OCI-LY7 (cell line): ENCODE results near the gene WDFY2. TPM values are rescaled to one million over a fixed set of nuclear protein-coding genes. Genes with fewer than 3 reads are reported as not detected.
A peak's percentile ranks its signal among the peaks of the same experiment; 100 is the strongest.

Source experiments
- BruUV-seq: library from RNA; stranded (reverse); fragments of 400-500 nt; replicated peaks from 2 replicates; lab custom pipeline; 2021; lab: Mats Ljungman, UMichigan
- CTCF ChIA-PET: fragments of 300-600 bp; sonication (Branson Sonifier 250); formaldehyde crosslinking; loops from one replicate; lab custom pipeline; 2022; ENCODE audit warnings: antibody characterized with exemption; ENCODE audit not compliant: unreplicated experiment; lab: Charles Lee
- POLR2A ChIA-PET: fragments of 300-600 bp; sonication (Branson Sonifier 250); formaldehyde crosslinking; loops from one replicate; lab custom pipeline; 2022; ENCODE audit warnings: antibody characterized with exemption; lab: Charles Lee
- DNase-seq: peaks from one replicate; pipeline ENCODE4 v3.0.0-alpha.2; 2015; ENCODE audit warnings: low spot score
- H2AFZ ChIP-seq: fragments of 200-600 bp; sonication (generic), shearing (Covaris generic); 2 replicates; pipeline ENCODE4 v1.6.1; 2014; ENCODE audit warnings: mild to moderate bottlenecking, antibody characterized with exemption, low read length, moderate library complexity
- H3K27ac ChIP-seq: fragments of 200-600 bp; sonication (generic); 2 replicates; pipeline ENCODE4 v1.5.1; 2014; ENCODE audit warnings: mixed run types, low read depth, mild to moderate bottlenecking, moderate library complexity, low read length, inconsistent platforms; ENCODE audit not compliant: poor library complexity, severe bottlenecking
- H3K36me3 ChIP-seq: fragments of 200-600 bp; sonication (generic); 2 replicates; pipeline ENCODE4 v1.6.1; 2014; ENCODE audit warnings: mild to moderate bottlenecking, antibody characterized with exemption, low read length, moderate library complexity, mixed read lengths; ENCODE audit not compliant: insufficient read depth
- H3K4me1 ChIP-seq: fragments of 200-600 bp; sonication (generic); 2 replicates; pipeline ENCODE4 v1.5.1; 2014; ENCODE audit warnings: mild to moderate bottlenecking, low read length; ENCODE audit not compliant: insufficient read depth, poor library complexity, severe bottlenecking
- H3K4me2 ChIP-seq: fragments of 200-600 bp; sonication (generic); 2 replicates; pipeline ENCODE4 v1.6.1; 2014; ENCODE audit warnings: mild to moderate bottlenecking, low read length
- H3K4me3 ChIP-seq: fragments of 200-600 bp; sonication (generic); 2 replicates; pipeline ENCODE4 v1.5.1; 2014; ENCODE audit warnings: mild to moderate bottlenecking, low read depth, low read length; ENCODE audit not compliant: poor library complexity, severe bottlenecking
- H3K79me2 ChIP-seq: fragments of 200-600 bp; sonication (generic); 2 replicates; pipeline ENCODE4 v1.6.1; 2016; ENCODE audit warnings: low read depth, mild to moderate bottlenecking, low read length, moderate library complexity, mixed read lengths; ENCODE audit not compliant: insufficient read depth
- H3K9me2 ChIP-seq: fragments of 200-600 bp; sonication (generic); 2 replicates; pipeline ENCODE4 v1.6.1; 2016; ENCODE audit warnings: mild to moderate bottlenecking, low read length, mixed read lengths; ENCODE audit not compliant: insufficient read depth
- H3K9me3 ChIP-seq: fragments of 200-600 bp; sonication (generic); 2 replicates; pipeline ENCODE4 v1.6.1; 2014; ENCODE audit warnings: mild to moderate bottlenecking, mixed run types, low read length, mixed read lengths
- H4K20me1 ChIP-seq: fragments of 200-600 bp; sonication (generic); 2 replicates; pipeline ENCODE4 v1.6.1; 2014; ENCODE audit warnings: mild to moderate bottlenecking, antibody characterized with exemption, low read length, moderate library complexity, mixed read lengths; ENCODE audit not compliant: insufficient read depth
- EZH2phosphoT487 ChIP-seq: fragments of 200-600 bp; sonication (generic); IDR thresholded peaks from 2 replicates; pipeline ENCODE4 v1.6.1; 2018; ENCODE audit warnings: low read depth, borderline replicate concordance, mild to moderate bottlenecking, mixed run types, antibody characterized with exemption, low read length, moderate library complexity, mixed read lengths
- intact Hi-C: fragments of 100-400 bp; cut with micrococcal nuclease; formaldehyde crosslinking; loops from one replicate; pipeline ENCODE4 v1.10.0; 2022; ENCODE audit not compliant: unreplicated experiment
- total RNA-seq, 2 experiments: library from RNA; depleted of rRNA in 1 of 2; stranded (reverse); fragments of >200 nt in 1 of 2; shearing (Covaris generic) in 1 of 2; gene quantifications; 2 replicates each; pipeline ENCODE4 v1.2.3, GENCODE V29; 2014 to 2022
- TF ChIP-seq, protein P1 (sequence below): fragments of 200-600 bp; sonication (generic); conservative IDR thresholded peaks from 2 replicates; pipeline ENCODE4 v1.5.1; 2014; ENCODE audit warnings: mild to moderate bottlenecking, antibody characterized with exemption, low read length, moderate library complexity, mixed read lengths

The WDFY2 gene
- total RNA-seq, 2 experiments from 2014 or later: 6.4 to 18.1 TPM

GRCh38 chr13:51795419-51795818 is 211.2 kb downstream of the WDFY2 start:
- intact Hi-C loops: loop anchor here (2.0 kb wide), 1 partner anchor 343 kb away; the partner anchor contains the start of gene INTS6
- Histone ChIP-seq H3K79me2 (no peaks in the 10 kb centered on the region), H3K27ac (peak overlapping the region; percentile 79), H3K4me3 (no peak overlapping the region), H3K9me3 (no peaks in the 10 kb centered on the region), H4K20me1 (no peaks in the 10 kb centered on the region), H2AFZ (no peak overlapping the region), H3K9me2 (no peaks in the 10 kb centered on the region), H3K4me1 (peaks cover 71% of the 10 kb centered on the region), H3K36me3 (no peaks in the 10 kb centered on the region), H3K4me2 (peak overlapping the region; percentile 75)
- BruUV-seq: no TSS peak
- no peak for DNase-seq
- POLR2A ChIA-PET: interaction anchor here (0.6 to 1.8 kb wide), 11 partner anchors 11 to 375 kb away, joined by 3 to 7 read pairs (median 4); partner anchors contain the start of gene INTS6
- TF ChIP-seq EZH2phosphoT487: no peak
- TF ChIP-seq, protein P1, sequence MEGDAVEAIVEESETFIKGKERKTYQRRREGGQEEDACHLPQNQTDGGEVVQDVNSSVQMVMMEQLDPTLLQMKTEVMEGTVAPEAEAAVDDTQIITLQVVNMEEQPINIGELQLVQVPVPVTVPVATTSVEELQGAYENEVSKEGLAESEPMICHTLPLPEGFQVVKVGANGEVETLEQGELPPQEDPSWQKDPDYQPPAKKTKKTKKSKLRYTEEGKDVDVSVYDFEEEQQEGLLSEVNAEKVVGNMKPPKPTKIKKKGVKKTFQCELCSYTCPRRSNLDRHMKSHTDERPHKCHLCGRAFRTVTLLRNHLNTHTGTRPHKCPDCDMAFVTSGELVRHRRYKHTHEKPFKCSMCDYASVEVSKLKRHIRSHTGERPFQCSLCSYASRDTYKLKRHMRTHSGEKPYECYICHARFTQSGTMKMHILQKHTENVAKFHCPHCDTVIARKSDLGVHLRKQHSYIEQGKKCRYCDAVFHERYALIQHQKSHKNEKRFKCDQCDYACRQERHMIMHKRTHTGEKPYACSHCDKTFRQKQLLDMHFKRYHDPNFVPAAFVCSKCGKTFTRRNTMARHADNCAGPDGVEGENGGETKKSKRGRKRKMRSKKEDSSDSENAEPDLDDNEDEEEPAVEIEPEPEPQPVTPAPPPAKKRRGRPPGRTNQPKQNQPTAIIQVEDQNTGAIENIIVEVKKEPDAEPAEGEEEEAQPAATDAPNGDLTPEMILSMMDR: no peak
- CTCF ChIA-PET: interaction anchor here (0.6 to 1.8 kb wide), 4 partner anchors 16 to 509 kb away, joined by 3 to 6 read pairs (median 3); no protein-coding TSS in a partner anchor

GRCh38 chr13:51796546-51796945 is 212.3 kb downstream of the WDFY2 start:
- no peaks in the 10 kb centered on the region for H3K9me2 ChIP-seq
- peaks cover 77% of the 10 kb centered on the region for H3K4me1 ChIP-seq
- H4K20me1 ChIP-seq: no peaks in the 10 kb centered on the region
- H3K4me2 ChIP-seq: no peak overlapping the region
- H3K79me2 ChIP-seq: no peaks in the 10 kb centered on the region
- no peak overlapping the region for H3K27ac ChIP-seq
- no peaks in the 10 kb centered on the region for H3K9me3 ChIP-seq
- no peaks in the 10 kb centered on the region for H3K36me3 ChIP-seq
- H2AFZ ChIP-seq: no peak overlapping the region
- no peak for TF ChIP-seq EZH2phosphoT487
- TF ChIP-seq, protein P1: no peak
- CTCF ChIA-PET: no interaction called here
- no TSS peak for BruUV-seq
- H3K4me3 ChIP-seq: no peak overlapping the region
- intact Hi-C loops: no loop called here
- POLR2A ChIA-PET: interaction anchor here (1.0 to 2.1 kb wide), 5 partner anchors 11 to 343 kb away, joined by 3 to 6 read pairs (median 4); partner anchors contain the start of gene INTS6
- no peak for DNase-seq
